ENCODE data around the gene CCDC85B.

CCDC85B gene

DNA sequence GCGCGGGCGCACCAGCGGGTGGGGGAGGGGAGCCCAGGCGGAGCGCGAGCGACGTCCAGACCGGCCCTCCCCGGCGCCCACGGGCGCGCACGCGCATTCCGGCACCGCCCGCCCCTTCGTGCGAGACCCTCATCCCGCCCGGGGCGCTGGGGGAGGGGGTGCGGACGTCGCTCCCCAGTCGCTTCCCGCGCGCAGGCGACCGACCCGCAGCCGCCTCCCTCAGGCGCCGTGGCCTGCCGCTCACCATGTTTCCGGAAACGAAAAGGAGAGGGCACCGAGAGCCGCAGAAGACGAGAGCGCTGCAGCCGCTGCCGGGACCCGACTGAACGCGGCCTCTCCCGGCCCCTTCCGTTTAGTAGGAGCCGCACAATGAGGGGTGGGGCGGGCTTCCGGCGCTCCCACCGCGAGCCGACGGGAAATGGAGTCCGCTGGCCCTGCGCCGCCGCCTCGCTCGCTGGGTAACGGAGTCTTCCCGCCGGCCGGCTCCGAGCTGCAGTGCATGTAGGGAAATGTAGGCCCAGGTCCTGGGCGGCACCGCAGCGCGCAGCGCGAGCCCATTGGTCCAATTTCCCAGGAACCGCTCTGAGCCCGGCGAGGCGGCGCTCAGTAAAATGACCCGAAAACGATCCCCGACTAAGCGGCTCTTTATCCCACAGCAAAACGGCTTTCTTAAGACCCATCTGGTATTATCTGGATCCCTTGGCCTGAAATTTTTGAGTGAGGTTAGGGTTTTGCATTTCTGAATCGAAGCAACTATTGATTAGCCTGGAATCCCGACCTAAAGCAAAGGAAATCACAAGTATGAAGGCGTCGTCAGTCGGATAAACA lies 32.4 kb upstream of the CCDC85B start, which contains the start of gene CFL1:
Gene CFL1, minus strand, starts transcription at position 328 of the 828 bp plus-strand sequence. Its CDS starts 81 bp downstream, at position 247.
- DNase-seq (ENCODE audit: low spot score): peak; percentile 94

DNA sequence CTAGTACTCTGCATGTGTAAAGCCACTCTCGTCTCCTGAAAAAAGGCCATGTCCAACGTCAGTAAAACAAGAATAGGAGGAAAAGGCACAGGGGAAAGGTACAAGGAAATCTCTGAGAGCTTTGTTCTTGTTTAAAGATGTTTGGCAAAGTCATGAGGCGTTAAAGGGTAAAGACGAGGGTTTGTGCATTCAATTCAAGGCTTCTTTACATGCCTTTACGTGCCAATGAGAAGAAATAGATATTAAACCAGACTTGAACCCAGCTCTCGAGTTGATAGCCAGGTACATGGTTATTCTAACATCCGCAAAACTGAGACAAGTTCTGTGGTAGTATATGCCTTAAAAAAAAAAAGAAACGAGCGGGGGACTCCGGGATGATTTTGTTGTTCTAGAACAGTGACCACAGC lies 31.8 kb upstream of the CCDC85B start:
- no peak for DNase-seq (ENCODE audit: low spot score)

DNA sequence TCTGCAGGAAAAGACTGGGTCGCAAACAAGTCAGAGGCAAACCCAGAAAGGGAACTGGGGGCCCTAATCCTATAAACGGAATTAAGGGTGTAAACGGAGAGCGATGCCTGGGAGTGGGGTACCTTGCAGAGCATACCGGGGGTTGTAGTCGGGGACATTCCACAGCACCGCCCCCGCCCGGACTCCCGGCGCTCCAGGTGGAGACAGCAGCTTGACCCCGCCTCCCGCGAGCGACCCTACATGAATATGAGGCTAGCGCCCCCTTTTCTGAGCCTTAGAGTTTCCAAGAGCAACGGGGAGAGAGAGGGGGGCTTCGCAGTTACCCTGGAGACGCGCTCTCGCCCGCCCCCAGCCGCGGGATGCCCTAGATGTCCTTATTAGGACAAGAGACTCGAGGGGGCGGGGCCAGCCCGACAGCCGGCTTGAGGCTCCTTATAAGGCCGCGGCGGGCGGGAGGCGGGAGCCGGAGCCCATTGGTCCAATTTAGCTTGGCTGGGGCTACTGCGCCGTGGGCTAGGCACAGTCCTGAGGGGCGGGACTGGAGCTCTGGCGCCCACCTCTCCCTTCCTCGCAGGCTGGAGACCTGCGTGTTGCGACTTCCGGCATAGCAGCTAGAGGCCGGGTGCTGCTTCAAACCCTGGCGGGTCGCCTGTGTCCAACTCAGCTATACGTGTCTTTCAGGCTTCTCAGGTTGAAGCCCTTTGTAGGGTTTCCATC lies 31.2 kb upstream of the CCDC85B start:
- peak; percentile 97 for DNase-seq (ENCODE audit: low spot score)

DNA sequence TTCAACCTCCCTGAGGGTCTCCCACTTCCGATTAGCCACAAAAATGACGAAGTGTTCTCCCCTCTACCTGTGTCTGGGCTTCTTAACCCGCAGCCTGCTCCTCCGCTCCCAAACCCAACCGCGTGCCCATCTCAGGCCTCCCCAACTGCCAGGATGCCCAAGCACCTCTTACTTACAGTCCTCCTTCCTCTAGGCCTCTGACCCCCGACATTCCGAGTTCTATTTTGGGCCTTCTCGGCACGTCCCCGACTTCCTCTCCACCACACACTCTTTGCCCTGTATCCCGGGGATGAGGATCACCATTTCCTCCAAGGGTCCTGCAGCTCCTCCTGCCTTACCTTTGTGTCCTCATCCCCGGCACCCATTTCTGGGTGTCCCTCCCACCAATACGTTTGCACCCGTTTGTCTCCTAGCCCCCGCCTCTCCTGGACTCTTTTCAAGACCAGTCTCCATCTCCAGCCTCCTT lies 30.6 kb upstream of the CCDC85B start:
- no peak for DNase-seq (ENCODE audit: low spot score)

DNA sequence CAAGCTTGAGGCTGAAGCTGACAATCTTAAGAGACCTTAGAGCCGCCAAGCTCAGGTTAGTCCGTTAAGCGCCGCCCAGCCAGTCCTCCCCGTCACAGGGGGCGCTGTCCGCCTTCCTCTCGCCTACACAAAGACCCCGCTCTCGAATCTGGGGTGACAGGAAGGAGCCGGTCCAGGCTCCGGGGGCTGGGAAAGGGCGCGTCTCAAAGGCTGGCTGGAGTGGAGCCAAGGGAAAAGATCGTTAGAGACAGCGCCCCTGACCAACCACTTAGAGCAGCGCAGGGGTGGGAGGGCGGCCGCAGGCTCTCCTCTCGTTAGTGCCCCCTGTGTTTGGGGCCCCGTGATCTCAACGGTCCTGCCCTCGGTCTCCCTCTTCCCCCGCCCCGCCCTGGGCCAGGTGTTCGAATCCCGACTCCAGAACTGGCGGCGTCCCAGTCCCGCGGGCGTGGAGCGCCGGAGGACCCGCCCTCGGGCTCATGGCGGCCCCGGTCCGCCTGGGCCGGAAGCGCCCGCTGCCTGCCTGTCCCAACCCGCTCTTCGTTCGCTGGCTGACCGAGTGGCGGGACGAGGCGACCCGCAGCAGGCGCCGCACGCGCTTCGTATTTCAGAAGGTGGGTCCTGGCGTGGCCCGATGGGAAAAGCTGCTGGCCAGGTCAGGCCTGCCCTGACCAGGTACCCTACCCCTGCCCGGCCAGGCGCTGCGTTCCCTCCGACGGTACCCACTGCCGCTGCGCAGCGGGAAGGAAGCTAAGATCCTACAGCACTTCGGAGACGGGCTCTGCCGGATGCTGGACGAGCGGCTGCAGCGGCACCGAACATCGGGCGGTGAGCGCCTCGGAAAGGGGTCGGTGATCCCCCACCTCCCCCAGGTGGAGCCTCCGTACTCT lies 30.0 kb upstream of the CCDC85B start, which contains the start of gene MUS81:
Gene MUS81, plus strand, starts transcription at position 156 of the 887 bp plus-strand sequence. Its CDS starts 321 bp downstream, at position 477.
- DNase-seq (ENCODE audit: low spot score): peak; percentile 96

DNA sequence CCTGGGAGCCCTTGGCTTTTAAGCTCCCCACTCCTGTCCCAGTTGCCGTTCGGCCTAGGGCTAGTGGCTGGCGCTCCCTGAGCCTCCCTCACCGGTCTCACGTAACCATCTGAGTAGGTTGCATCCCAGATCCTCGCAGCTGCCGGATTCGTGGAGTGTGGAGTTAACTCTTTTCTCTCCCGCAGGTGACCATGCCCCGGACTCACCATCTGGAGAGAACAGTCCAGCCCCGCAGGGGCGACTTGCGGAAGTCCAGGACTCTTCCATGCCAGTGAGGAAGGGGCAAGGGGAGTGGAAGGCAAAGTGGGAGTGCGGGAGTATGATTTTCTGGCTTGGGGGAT lies 29.3 kb upstream of the CCDC85B start:
- DNase-seq (ENCODE audit: low spot score): no peak

DNA sequence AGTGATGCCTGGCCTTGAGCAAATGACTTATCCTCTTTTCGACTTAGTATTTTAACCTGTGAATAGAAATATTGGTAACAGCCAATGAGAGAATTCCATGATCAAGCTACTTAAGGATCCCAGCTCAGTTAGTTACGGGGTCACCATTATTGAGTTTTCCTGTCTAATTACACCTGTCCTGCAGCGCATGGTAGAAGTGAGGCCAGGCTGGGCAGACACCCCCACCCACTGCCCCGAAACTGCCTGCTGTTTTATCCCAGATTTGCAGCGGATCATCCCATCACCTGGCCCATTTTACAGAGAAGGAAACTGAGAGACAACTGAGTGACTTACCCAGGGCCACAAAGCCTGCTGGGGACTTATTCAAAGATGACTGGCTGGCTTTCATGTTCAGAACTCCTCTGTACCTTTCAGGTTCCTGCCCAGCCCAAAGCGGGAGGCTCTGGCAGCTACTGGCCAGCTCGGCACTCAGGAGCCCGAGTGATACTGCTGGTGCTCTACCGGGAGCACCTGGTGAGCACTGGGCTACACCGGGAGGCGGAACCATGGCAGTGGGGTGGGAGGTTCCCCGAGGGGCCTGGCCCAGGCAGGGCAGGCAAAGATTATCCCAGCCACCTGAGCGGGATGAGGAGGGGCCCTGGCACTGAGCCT lies 28.8 kb upstream of the CCDC85B start:
- DNase-seq (ENCODE audit: low spot score): no peak

DNA sequence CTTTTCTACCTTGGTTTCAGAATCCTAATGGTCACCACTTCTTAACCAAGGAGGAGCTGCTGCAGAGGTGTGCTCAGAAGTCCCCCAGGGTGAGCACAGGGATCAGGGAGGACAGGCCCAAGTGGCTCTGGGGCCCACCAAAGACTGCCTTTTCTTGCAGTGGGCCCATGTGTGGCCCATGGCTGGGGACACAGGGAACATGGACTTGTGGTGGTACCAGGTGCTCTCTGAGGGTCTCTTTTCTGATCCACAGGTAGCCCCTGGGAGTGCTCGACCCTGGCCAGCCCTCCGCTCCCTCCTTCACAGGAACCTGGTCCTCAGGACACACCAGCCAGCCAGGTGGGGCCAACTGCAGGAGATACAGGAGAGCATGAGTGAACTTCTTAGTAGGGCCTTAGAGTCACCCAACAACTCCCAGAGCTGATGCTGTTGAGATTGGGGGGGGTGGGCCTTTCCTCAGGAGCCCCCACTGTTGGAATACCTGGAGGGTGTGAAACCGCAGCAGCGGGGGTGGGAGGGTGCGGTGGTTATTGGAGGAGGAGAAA lies 28.2 kb upstream of the CCDC85B start:
- no peak for DNase-seq (ENCODE audit: low spot score)

DNA sequence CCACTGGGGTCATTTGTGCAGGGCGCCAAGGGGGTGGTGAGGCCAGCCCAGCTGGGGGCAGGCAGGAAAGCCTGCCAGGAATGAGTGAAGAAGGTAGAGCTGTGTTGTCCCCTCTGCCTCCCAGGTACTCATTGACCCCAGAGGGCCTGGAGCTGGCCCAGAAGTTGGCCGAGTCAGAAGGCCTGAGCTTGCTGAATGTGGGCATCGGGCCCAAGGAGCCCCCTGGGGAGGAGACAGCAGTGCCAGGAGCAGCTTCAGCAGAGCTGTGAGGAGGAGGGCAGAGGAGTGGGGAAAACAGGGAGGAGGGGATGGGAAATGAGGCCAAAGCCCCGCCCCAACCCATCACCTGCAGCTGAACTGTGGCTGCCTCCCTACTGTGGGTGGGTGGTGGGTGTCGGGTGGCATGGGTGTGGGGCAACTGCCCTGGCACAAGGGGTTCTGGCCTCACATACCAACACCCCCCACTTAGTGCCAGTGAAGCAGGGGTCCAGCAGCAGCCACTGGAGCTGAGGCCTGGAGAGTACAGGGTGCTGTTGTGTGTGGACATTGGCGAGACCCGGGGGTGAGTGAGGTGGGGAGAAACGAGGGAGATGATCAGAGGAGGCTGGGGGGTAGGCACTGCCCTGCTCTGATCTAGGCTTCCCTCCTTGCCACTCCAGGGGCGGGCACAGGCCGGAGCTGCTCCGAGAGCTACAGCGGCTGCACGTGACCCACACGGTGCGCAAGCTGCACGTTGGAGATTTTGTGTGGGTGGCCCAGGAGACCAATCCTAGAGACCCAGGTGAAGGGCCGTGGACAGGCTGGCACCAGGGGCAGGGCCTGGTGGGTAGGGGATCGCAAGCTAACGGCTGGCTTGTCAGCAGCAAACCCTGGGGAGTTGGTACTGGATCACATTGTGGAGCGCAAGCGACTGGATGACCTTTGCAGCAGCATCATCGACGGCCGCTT lies 27.3 kb upstream of the CCDC85B start:
- no peak for DNase-seq (ENCODE audit: low spot score)

DNA sequence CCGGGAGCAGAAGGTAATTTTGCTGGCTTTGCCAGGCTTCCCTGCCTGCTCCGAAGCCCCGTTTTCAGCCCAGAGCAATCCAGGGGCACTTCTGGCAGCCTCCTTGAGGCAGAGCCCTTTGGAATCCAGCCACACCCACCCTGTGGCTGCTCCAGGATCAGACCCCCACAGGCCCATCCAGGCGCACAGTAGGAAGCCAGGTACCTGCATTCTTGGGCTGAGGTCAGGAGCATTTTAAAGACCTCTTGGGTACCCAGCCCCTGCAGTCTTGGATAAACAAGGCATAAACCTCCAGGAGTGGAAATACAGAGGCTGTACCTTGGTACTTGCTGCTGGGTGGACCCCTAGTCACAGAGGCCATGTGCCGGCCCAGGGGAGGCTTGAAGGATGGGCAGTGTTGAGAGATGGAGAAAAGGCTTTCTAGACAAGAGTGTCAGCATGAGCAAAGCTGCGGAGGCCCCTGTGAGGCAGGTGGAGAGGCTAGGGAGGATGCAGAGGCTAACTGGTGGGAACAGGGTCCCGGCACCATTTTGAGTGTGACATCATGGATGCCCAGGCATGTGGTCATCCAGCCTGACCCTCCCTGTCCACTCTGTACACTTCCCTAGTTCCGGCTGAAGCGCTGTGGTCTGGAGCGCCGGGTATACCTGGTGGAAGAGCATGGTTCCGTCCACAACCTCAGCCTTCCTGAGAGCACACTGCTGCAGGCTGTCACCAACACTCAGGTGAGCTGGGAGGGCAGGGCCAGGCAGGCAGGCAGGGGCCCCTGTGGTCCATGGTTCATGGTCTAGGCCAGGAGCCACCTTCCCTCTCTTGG lies 26.4 kb upstream of the CCDC85B start:
- DNase-seq (ENCODE audit: low spot score): no peak

DNA sequence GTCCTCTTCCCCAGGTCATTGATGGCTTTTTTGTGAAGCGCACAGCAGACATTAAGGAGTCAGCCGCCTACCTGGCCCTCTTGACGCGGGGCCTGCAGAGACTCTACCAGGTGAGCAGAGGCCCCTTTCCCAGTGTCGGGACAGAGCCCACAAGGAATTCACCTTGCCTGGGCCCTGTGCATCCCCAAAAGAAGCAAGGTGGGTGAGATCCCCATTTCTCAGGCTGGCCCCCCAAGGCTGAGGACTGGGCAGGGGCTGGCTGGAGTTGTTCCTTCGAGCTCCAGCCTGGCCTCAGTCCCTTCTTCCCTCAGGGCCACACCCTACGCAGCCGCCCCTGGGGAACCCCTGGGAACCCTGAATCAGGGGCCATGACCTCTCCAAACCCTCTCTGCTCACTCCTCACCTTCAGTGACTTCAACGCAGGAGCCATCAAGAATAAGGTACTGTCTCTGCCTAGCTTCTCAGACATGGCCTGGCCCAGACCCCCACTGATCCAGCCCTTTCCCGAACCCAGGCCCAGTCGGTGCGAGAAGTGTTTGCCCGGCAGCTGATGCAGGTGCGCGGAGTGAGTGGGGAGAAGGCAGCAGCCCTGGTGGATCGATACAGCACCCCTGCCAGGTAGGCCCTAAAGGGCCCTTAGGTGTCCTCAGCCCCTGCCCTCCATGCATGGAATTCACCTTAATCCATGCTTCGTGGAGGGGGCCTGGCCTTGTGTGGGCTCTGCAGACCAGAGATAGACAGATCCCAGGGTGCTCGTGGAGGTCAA lies 25.6 kb upstream of the CCDC85B start:
- DNase-seq (ENCODE audit: low spot score): no peak

DNA sequence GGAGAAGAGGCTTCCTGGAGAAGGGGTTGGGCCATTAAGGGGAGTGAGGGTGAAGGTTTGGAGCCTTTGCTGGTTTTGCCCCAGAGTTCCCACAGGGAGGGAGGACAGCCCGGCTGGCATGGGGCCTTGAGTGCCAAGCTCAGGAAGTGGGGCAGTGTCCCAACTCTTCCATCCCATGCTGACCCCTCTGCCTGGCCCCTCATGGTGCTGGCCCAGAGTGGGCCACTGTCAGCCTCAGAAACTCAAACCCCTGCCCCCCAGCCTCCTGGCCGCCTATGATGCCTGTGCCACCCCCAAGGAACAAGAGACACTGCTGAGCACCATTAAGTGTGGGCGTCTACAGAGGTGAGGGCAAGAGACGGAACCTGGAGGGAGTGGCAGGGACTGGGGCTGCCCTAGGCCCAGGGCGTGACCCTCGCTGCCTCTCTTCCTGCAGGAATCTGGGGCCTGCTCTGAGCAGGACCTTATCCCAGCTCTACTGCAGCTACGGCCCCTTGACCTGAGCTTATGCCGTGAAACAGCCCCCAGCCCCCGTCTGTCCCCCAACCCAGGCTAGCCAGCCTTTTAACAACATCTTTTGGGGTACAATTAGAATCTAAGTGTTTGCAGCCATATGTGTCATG lies 24.8 kb upstream of the CCDC85B start:
- DNase-seq (ENCODE audit: low spot score): no peak

DNA sequence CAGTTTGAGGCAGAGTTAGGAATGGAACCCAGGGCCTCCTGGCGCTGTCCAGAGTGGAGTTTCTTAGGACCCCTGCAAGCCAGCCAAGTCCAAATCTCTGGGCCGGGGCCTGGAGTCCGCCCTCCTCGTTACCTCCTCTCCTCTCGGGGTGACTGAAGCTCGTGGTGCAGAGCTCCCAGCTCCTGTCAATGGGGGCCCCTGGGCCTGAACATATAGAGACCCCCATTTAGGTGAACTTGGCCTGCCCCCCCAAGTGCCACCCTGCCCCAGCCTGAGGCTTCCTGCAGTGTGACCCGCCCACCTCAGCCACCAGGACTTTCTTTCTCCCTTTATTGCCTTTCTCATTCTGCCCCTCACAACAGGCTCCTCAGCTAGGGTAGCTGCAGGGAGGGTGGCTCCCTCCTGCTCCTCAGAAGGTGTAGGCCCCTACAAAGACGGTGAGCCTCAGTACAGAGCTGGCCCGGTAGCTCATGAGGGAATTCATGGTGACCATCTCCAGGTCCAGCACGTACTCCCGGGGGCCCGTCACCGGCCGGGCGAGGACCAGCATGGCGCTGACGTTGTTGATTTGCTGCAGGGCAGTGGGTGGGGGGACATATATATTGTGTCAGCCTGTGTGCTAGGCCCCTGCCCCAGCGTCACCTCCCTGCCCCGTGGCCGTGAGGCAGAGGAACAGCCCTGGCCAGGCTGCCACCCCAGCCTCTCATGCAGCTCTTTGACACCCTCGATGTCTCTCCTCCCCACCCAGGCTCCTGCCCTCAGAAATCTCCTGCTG lies 23.8 kb upstream of the CCDC85B start:
- no peak for DNase-seq (ENCODE audit: low spot score)

DNA sequence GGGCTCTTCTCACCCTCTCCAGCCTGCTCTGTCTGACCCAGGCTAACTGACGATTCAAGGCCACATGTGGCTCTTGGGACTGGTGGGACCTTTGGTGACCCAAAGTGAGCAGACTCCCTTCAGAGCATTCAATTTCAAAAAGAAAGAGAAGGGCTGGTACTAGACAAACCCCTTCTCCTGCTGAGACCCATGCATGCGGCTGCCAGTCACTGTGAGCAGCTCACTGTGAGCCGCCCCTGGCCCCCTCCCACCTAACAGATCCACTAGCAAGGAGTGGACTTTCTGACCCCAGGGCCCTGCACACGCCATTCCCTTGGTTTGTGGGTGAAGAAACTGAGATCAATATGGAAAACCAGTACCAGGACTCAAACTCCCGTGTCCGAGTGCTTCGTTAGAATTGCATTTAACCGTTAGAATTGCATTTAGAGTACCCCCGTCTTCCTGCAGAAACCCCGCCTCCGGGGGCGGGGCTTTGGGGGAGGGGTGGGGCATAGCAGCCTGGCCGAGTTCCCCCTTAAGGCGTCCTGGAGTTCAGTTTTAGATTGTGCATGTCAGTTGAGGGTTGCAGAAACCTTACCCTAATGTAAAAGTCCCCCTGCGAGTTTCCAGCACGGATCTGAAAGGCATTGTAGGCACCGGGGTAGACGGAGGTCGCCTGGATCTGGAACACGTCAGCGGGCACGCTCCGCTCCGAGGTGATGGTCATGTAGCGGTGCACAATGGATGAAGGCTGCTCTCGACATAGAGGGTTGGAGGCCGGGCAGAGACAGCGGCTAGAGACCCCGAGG lies 23.0 kb upstream of the CCDC85B start:
- no peak for DNase-seq (ENCODE audit: low spot score)

DNA sequence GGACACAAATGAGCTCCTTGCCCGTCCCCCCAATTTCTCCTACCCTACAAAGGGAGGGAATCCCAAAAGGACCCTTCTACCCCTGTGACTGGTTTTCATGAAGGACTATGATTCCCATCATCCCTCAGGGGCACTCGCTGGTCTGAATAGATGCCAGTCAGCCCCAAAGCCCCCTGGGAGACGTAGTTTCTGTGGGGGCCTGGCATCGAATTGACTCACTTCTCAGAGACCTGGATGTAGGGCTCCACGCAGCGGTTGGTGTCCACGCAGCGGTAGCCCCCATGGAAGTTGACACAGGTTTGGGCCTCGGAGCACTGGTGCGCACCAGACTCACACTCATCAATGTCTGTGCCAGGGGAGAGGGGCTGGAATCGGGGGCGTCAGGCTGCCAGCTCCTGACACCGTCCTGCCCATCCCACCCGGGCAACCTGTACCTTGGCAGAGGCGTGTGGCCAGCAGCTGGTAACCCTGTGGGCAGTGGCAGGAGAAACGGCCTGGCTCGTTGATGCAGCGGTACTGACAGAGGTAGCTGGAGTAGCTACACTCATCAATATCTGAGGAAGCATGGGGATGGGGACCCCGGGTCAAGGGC lies 22.3 kb upstream of the CCDC85B start:
- no peak for DNase-seq (ENCODE audit: low spot score)

DNA sequence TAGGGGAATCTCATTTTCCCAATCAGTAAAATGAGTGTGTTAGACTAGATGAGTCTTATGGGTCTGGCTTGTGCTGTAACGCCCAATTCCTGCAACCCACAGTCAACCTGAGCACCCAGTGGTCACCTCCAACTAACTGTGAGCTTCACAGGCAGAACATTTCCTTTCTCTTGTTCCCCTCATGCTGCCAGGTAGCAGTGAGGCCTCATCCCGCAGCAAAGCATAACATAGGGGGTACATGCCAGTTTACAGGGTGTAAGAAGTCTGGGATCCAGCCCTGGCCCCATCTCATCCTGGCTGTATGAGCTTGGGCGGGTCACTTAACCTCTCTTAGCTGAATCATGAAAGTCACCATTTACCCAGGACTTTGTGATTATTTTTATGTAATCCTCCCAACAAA lies 21.6 kb upstream of the CCDC85B start:
- DNase-seq (ENCODE audit: low spot score): no peak
